CD14-positive monocyte (primary cell): ENCODE measurements around the gene FGF19. TPM values are rescaled to one million over a fixed set of nuclear protein-coding genes. Genes with fewer than 3 reads are reported as not detected.

Source experiments
- DNase-seq, 3 donors: peaks; one replicate each; pipeline ENCODE4 v3.0.0-alpha.2; 2011 to 2022
- H2AFZ ChIP-seq: 2 replicates; pipeline ENCODE4 v1.6.0; 2012; ENCODE audit warnings: mild to moderate bottlenecking, low read depth, low read length, inconsistent platforms; ENCODE audit not compliant: insufficient read depth, poor library complexity, severe bottlenecking
- H3K27ac ChIP-seq, 2 donors: 1 replicate in 1 of 2; 2 replicates in 1 of 2; pipeline ENCODE4 v1.5.1; 2012 to 2013; ENCODE audit warnings: low read length in 2 of 2, control low read depth in 1 of 2, inconsistent platforms in 1 of 2, low read depth in 1 of 2, mild to moderate bottlenecking in 1 of 2
- H3K27me3 ChIP-seq, 2 donors: one replicate each; pipeline versions ENCODE4 v1.6.0 to v1.6.1; 2011 to 2013; ENCODE audit warnings: low read length in 2 of 2; ENCODE audit not compliant: control insufficient read depth in 2 of 2, insufficient read depth in 2 of 2
- H3K36me3 ChIP-seq, 2 donors: replicated peaks in 1 of 2; 1 replicate in 1 of 2; 2 replicates in 1 of 2; pipeline versions ENCODE4 v1.5.1 to v1.6.1; 2012 to 2013; ENCODE audit warnings: low read length in 2 of 2, control low read depth in 1 of 2, inconsistent platforms in 1 of 2, mild to moderate bottlenecking in 1 of 2; ENCODE audit not compliant: insufficient read depth in 2 of 2, control insufficient read depth in 1 of 2
- H3K4me1 ChIP-seq, 2 donors: 1 replicate in 1 of 2; 2 replicates in 1 of 2; pipeline versions ENCODE4 v1.5.1 to v1.6.1; 2012 to 2013; ENCODE audit warnings: low read length in 2 of 2, control low read depth in 1 of 2, inconsistent platforms in 1 of 2, mild to moderate bottlenecking in 1 of 2, moderate library complexity in 1 of 2; ENCODE audit not compliant: insufficient read depth in 2 of 2, control insufficient read depth in 1 of 2
- H3K4me2 ChIP-seq: replicated peaks from 2 replicates; pipeline ENCODE3; 2012; ENCODE audit warnings: low read length, moderate library complexity, mild to moderate bottlenecking; ENCODE audit not compliant: poor library complexity, severe bottlenecking; ENCODE audit errors: extremely low read depth
- H3K4me3 ChIP-seq, 3 experiments: fragments of 200-600 bp in 1 of 3; sonication (generic) in 1 of 3; replicated peaks in 1 of 3; 1 replicate in 2 of 3; 2 replicates in 1 of 3; pipeline ENCODE4 v1.5.1; 2011 to 2013; ENCODE audit warnings: low read length in 3 of 3, mild to moderate bottlenecking in 3 of 3, control low read depth in 2 of 3, low read depth in 2 of 3, inconsistent platforms in 1 of 3, moderate library complexity in 1 of 3
- H3K79me2 ChIP-seq: 2 replicates; pipeline ENCODE4 v1.6.0; 2012; ENCODE audit warnings: mild to moderate bottlenecking, control low read depth, inconsistent platforms, low read length, moderate library complexity; ENCODE audit not compliant: insufficient read depth
- H3K9ac ChIP-seq: 2 replicates; pipeline ENCODE4 v1.6.0; 2017; ENCODE audit warnings: low read length, mild to moderate bottlenecking; ENCODE audit not compliant: insufficient read depth, poor library complexity, severe bottlenecking
- H3K9me3 ChIP-seq, 2 donors: replicated peaks in 1 of 2; 1 replicate in 1 of 2; 2 replicates in 1 of 2; pipeline versions ENCODE4 v1.5.1 to v1.6.1; 2012 to 2013; ENCODE audit warnings: low read length in 2 of 2, control low read depth in 1 of 2; ENCODE audit not compliant: control insufficient read depth in 1 of 2, insufficient read depth in 1 of 2
- H4K20me1 ChIP-seq: 2 replicates; pipeline ENCODE4 v1.6.0; 2012; ENCODE audit warnings: mild to moderate bottlenecking, low read length, control low read depth, moderate library complexity; ENCODE audit not compliant: insufficient read depth
- H3K27ac Mint-ChIP-seq, 7 donors: one replicate each; pipeline ENCODE4 v1.8.0; 2020; ENCODE audit warnings: mild to moderate bottlenecking in 7 of 7, mixed read lengths in 7 of 7, moderate library complexity in 6 of 7, inconsistent platforms in 2 of 7
- H3K27me3 Mint-ChIP-seq, 3 donors: one replicate each; pipeline ENCODE4 v1.8.0; 2021 to 2022; ENCODE audit warnings: low read depth in 3 of 3, mild to moderate bottlenecking in 3 of 3, mixed read lengths in 3 of 3, moderate library complexity in 3 of 3, inconsistent platforms in 1 of 3
- H3K36me3 Mint-ChIP-seq, 2 donors: one replicate each; pipeline ENCODE4 v1.8.0; 2020; ENCODE audit warnings: mixed read lengths in 2 of 2, inconsistent platforms in 1 of 2, mild to moderate bottlenecking in 1 of 2
- H3K4me1 Mint-ChIP-seq: one replicate; pipeline ENCODE4 v1.8.0; 2020; ENCODE audit warnings: mild to moderate bottlenecking, mixed read lengths
- H3K4me3 Mint-ChIP-seq, 2 donors: one replicate each; pipeline ENCODE4 v1.8.0; 2020; ENCODE audit warnings: mild to moderate bottlenecking in 2 of 2, mixed read lengths in 2 of 2, moderate library complexity in 1 of 2
- H3K9me3 Mint-ChIP-seq, 7 donors: one replicate each; pipeline ENCODE4 v1.8.0; 2020 to 2022; ENCODE audit warnings: mixed read lengths in 7 of 7, mild to moderate bottlenecking in 6 of 7, moderate library complexity in 6 of 7, inconsistent platforms in 2 of 7
- WGBS: methylation state at CpG from one replicate; pipeline ENCODE4 v1.1.5; 2013; ENCODE audit warnings: missing lambda C conversion rate; ENCODE audit not compliant: insufficient coverage; 5-methylcytosine and 5-hydroxymethylcytosine counted together
- intact Hi-C, 2 donors: fragments of 100-400 bp; cut with micrococcal nuclease; formaldehyde crosslinking; loops; one replicate each; pipeline versions ENCODE4 v1.15.0 to v1.15.1; 2023
- polyA plus RNA-seq, 3 donors: library from polyadenylated mRNA; depleted of rRNA in 1 of 3; unstranded in 2 of 3; stranded (reverse) in 1 of 3; fragments of 300-500 nt in 2 of 3; fragments of >200 nt in 1 of 3; fragmentation: Illumina TruSeq in 2 of 3; gene quantifications; 1 replicate in 2 of 3; 2 replicates in 1 of 3; pipeline ENCODE4 v1.2.3, GENCODE V29; 2012 to 2021
- TF ChIP-seq, protein P1 (sequence below): fragments of 200-600 bp; IDR thresholded peaks from one replicate; pipeline ENCODE4 v1.8.0; 2022; ENCODE audit warnings: antibody characterized with exemption, mild to moderate bottlenecking

Gene FGF19
- polyA plus RNA-seq, 3 donors: not detected

DNA sequence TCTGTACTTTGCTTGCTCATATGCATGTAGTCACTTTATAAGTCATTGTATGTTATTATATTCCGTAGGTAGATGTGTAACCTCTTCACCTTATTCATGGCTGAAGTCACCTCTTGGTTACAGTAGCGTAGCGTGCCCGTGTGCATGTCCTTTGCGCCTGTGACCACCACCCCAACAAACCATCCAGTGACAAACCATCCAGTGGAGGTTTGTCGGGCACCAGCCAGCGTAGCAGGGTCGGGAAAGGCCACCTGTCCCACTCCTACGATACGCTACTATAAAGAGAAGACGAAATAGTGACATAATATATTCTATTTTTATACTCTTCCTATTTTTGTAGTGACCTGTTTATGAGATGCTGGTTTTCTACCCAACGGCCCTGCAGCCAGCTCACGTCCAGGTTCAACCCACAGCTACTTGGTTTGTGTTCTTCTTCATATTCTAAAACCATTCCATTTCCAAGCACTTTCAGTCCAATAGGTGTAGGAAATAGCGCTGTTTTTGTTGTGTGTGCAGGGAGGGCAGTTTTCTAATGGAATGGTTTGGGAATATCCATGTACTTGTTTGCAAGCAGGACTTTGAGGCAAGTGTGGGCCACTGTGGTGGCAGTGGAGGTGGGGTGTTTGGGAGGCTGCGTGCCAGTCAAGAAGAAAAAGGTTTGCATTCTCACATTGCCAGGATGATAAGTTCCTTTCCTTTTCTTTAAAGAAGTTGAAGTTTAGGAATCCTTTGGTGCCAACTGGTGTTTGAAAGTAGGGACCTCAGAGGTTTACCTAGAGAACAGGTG, 51.8 kb downstream of the FGF19 start:
- Histone ChIP-seq H3K27ac (no peak overlapping the region), H3K4me1 (no peaks in the 10 kb centered on the region), H3K4me2 (no peak overlapping the region), H3K27me3 (no peaks in the 10 kb centered on the region), H3K36me3 (no peaks in the 10 kb centered on the region), H3K4me3 (no peak overlapping the region), H3K79me2 (no peaks in the 10 kb centered on the region), H4K20me1 (no peaks in the 10 kb centered on the region), H2AFZ (no peak overlapping the region), H3K9ac (no peak overlapping the region), H3K9me3 (no peaks in the 10 kb centered on the region)
- Mint-ChIP-seq H3K4me1 (no peaks in the 10 kb centered on the region), H3K27me3 (peaks cover 2 to 9% (median 5%) of the 10 kb centered on the region in 3 donors), H3K4me3 (no peak overlapping the region), H3K36me3 (no peaks in the 10 kb centered on the region), H3K9me3 (no peaks in the 10 kb centered on the region), H3K27ac (no peak overlapping the region)
- no peak for DNase-seq
- WGBS: 94% methylated on average over 5 of the region's 15 CpGs
- intact Hi-C loops: no loop called here
- TF ChIP-seq, protein P1, sequence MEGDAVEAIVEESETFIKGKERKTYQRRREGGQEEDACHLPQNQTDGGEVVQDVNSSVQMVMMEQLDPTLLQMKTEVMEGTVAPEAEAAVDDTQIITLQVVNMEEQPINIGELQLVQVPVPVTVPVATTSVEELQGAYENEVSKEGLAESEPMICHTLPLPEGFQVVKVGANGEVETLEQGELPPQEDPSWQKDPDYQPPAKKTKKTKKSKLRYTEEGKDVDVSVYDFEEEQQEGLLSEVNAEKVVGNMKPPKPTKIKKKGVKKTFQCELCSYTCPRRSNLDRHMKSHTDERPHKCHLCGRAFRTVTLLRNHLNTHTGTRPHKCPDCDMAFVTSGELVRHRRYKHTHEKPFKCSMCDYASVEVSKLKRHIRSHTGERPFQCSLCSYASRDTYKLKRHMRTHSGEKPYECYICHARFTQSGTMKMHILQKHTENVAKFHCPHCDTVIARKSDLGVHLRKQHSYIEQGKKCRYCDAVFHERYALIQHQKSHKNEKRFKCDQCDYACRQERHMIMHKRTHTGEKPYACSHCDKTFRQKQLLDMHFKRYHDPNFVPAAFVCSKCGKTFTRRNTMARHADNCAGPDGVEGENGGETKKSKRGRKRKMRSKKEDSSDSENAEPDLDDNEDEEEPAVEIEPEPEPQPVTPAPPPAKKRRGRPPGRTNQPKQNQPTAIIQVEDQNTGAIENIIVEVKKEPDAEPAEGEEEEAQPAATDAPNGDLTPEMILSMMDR: no peak

DNA sequence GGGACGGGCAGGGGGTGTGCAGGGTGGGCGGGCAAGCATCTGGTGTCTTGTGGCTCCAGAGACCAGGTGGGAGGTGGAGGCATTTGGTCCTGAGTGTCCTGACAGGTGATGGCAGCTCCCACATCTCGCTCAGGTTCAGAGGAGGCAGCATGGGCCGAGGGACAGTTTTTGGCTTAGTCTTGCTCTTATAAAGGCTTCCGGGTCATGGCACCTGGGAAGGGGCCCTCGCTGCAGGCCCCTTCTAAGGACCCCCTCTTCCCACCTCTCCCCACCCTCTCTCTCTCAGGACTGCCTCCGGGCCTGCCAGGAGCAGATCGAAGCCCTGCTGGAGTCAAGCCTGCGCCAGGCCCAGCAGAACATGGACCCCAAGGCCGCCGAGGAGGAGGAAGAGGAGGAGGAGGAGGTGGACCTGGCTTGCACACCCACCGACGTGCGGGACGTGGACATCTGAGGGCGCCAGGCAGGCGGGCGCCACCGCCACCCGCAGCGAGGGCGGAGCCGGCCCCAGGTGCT, 52.9 kb downstream of the FGF19 start:
- Histone ChIP-seq H3K27ac (no peak overlapping the region), H3K4me3 (no peak overlapping the region), H3K9me3 (no peaks in the 10 kb centered on the region), H2AFZ (no peak overlapping the region), H3K79me2 (no peaks in the 10 kb centered on the region), H3K27me3 (no peaks in the 10 kb centered on the region), H4K20me1 (no peaks in the 10 kb centered on the region), H3K4me1 (no peaks in the 10 kb centered on the region), H3K9ac (no peak overlapping the region), H3K4me2 (no peak overlapping the region), H3K36me3 (no peaks in the 10 kb centered on the region)
- intact Hi-C loops: no loop called here
- DNase-seq: no peak
- no peaks in the 10 kb centered on the region for H3K4me1 Mint-ChIP-seq
- no peak overlapping the region for H3K4me3 Mint-ChIP-seq
- H3K9me3 Mint-ChIP-seq: no peaks in the 10 kb centered on the region
- H3K27me3 Mint-ChIP-seq: peaks cover 2 to 9% (median 3%) of the 10 kb centered on the region in 3 donors
- no peaks in the 10 kb centered on the region for H3K36me3 Mint-ChIP-seq
- H3K27ac Mint-ChIP-seq: no peak overlapping the region
- TF ChIP-seq, protein P1: no peak
- 91% methylated on average over 10 of the region's 23 CpGs for WGBS
